Measurements from ENCODE around the gene ZBTB7C.

The ZBTB7C gene

GRCh38 chr18:48197819-48198218, 211.4 kb downstream of the ZBTB7C start:
- Histone ChIP-seq H3K9me3 (ENCODE audit: control insufficient read depth, insufficient read depth, low read depth, low read length) (no peaks in the 10 kb centered on the region), H3K36me3 (ENCODE audit: control insufficient read depth, insufficient read depth, low read length) (no peaks in the 10 kb centered on the region), H3K4me3 (ENCODE audit: low read depth, low read length) (no peak overlapping the region), H3K27ac (ENCODE audit: low read depth, low read length) (no peak overlapping the region), H3K4me1 (ENCODE audit: control insufficient read depth, insufficient read depth, low read length) (peaks cover 4% of the 10 kb centered on the region; the same call in 1 of the 2 replicates), H3K27me3 (ENCODE audit: control insufficient read depth, insufficient read depth, low read length) (no peaks in the 10 kb centered on the region), H3K9ac (ENCODE audit: low read length) (no peak overlapping the region)

GRCh38 chr18:48195787-48196186, 213.4 kb downstream of the ZBTB7C start:
- Histone ChIP-seq H3K27me3 (ENCODE audit: control insufficient read depth, insufficient read depth, low read length) (no peaks in the 10 kb centered on the region), H3K4me1 (ENCODE audit: control insufficient read depth, insufficient read depth, low read length) (no peaks in the 10 kb centered on the region; the same call in 1 of the 2 replicates), H3K27ac (ENCODE audit: low read depth, low read length) (no peak overlapping the region), H3K9ac (ENCODE audit: low read length) (no peak overlapping the region), H3K9me3 (ENCODE audit: control insufficient read depth, insufficient read depth, low read depth, low read length) (no peaks in the 10 kb centered on the region), H3K36me3 (ENCODE audit: control insufficient read depth, insufficient read depth, low read length) (no peaks in the 10 kb centered on the region), H3K4me3 (ENCODE audit: low read depth, low read length) (no peak overlapping the region)

GRCh38 chr18:48194591-48195181, 214.5 kb downstream of the ZBTB7C start:
- no peaks in the 10 kb centered on the region; the same call in 1 of the 2 replicates for H3K4me1 ChIP-seq (ENCODE audit: control insufficient read depth, insufficient read depth, low read length)
- no peak overlapping the region for H3K4me3 ChIP-seq (ENCODE audit: low read depth, low read length)
- H3K36me3 ChIP-seq (ENCODE audit: control insufficient read depth, insufficient read depth, low read length): no peaks in the 10 kb centered on the region
- H3K27ac ChIP-seq (ENCODE audit: low read depth, low read length): no peak overlapping the region
- H3K9me3 ChIP-seq (ENCODE audit: control insufficient read depth, insufficient read depth, low read depth, low read length): no peaks in the 10 kb centered on the region
- no peak overlapping the region for H3K9ac ChIP-seq (ENCODE audit: low read length)
- H3K27me3 ChIP-seq (ENCODE audit: control insufficient read depth, insufficient read depth, low read length): no peaks in the 10 kb centered on the region

DNA sequence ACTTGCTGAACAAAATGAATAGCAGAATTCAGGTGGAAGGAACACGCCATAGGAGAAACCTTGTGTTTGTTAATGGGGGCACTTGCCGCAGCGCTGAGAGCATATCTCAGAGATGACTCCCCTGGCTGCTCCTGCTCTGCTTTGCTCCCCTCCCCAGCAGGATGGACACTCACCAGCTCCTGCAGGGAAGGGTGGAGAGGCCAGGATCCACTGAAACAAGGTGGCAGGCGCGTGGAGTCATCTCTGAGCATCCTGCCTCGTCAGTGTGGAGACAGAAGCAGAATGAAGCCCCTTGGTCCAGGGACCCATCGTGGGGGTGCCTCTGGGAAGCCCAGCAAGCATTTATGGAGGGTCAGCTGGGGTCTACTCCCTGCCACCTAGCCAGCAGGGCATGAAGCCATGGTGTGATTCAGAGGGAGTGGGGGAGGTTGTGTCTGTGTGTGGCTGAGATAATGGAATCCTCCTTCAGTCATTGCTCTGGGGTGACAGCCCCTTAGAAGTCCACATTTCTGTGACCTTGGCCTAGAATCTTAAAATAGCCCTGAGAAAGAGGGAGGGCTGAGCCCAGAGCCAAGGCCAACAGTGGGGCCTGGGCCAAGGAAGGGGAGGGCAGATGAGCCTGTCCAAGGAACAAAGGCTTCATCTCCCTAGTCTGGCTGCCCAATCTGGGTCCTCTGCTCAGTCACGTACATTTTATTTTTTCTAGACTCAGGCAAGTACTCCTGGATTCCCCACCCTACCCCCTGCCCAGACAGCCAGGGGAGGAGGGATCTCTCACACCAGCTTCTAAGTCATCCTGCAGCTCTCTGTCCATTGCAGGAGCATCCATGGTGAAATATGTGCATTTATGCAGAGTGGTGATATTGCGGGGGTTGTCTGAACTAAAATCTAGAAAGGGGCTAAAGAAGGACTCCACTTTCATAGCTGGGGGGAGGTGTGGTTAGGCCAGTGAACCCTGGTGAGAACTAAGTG, 215.4 kb downstream of the ZBTB7C start:
- Histone ChIP-seq H3K9ac (ENCODE audit: low read length) (no peak overlapping the region), H3K4me1 (ENCODE audit: control insufficient read depth, insufficient read depth, low read length) (no peaks in the 10 kb centered on the region; the same call in 1 of the 2 replicates), H3K36me3 (ENCODE audit: control insufficient read depth, insufficient read depth, low read length) (no peaks in the 10 kb centered on the region), H3K9me3 (ENCODE audit: control insufficient read depth, insufficient read depth, low read depth, low read length) (no peaks in the 10 kb centered on the region), H3K27ac (ENCODE audit: low read depth, low read length) (no peak overlapping the region), H3K27me3 (ENCODE audit: control insufficient read depth, insufficient read depth, low read length) (no peaks in the 10 kb centered on the region), H3K4me3 (ENCODE audit: low read depth, low read length) (no peak overlapping the region)

GRCh38 chr18:48192542-48192941, 216.6 kb downstream of the ZBTB7C start:
- no peaks in the 10 kb centered on the region for H3K9me3 ChIP-seq (ENCODE audit: control insufficient read depth, insufficient read depth, low read depth, low read length)
- H3K27me3 ChIP-seq (ENCODE audit: control insufficient read depth, insufficient read depth, low read length): no peaks in the 10 kb centered on the region
- no peaks in the 10 kb centered on the region for H3K36me3 ChIP-seq (ENCODE audit: control insufficient read depth, insufficient read depth, low read length)
- H3K4me3 ChIP-seq (ENCODE audit: low read depth, low read length): no peak overlapping the region
- no peak overlapping the region for H3K27ac ChIP-seq (ENCODE audit: low read depth, low read length)
- H3K9ac ChIP-seq (ENCODE audit: low read length): no peak overlapping the region
- no peaks in the 10 kb centered on the region; the same call in 1 of the 2 replicates for H3K4me1 ChIP-seq (ENCODE audit: control insufficient read depth, insufficient read depth, low read length)

DNA sequence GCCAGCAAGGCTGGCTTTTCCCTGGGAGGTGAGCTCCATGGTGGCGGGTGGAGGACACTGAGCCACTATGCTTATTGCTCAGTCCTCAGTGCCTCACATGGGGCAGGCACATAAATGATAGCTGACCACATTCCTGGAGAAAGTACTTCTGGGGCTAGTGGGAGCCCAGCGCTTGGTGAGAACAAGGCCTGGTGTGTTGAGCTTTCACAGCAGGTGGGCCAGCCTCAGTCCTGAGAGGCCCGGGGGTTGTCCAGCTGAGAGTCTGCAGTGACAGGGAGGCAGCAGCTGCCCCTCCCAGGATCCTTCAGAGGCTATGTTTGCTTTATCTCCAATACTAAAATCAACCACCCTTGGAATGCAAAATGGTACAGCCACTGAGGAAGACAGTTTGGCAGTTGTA, 217.7 kb downstream of the ZBTB7C start:
- H3K36me3 ChIP-seq (ENCODE audit: control insufficient read depth, insufficient read depth, low read length): no peaks in the 10 kb centered on the region
- H3K9me3 ChIP-seq (ENCODE audit: control insufficient read depth, insufficient read depth, low read depth, low read length): no peaks in the 10 kb centered on the region
- H3K27me3 ChIP-seq (ENCODE audit: control insufficient read depth, insufficient read depth, low read length): no peaks in the 10 kb centered on the region
- H3K4me1 ChIP-seq (ENCODE audit: control insufficient read depth, insufficient read depth, low read length): no peaks in the 10 kb centered on the region; the same call in 1 of the 2 replicates
- H3K27ac ChIP-seq (ENCODE audit: low read depth, low read length): no peak overlapping the region
- no peak overlapping the region for H3K9ac ChIP-seq (ENCODE audit: low read length)
- no peak overlapping the region for H3K4me3 ChIP-seq (ENCODE audit: low read depth, low read length)

- H3K27me3 ChIP-seq (ENCODE audit: control insufficient read depth, insufficient read depth, low read length): no peaks in the 10 kb centered on the region
- no peak overlapping the region for H3K4me3 ChIP-seq (ENCODE audit: low read depth, low read length)
- no peak overlapping the region for H3K9ac ChIP-seq (ENCODE audit: low read length)
- H3K27ac ChIP-seq (ENCODE audit: low read depth, low read length): no peak overlapping the region
- H3K9me3 ChIP-seq (ENCODE audit: control insufficient read depth, insufficient read depth, low read depth, low read length): no peaks in the 10 kb centered on the region
- H3K4me1 ChIP-seq (ENCODE audit: control insufficient read depth, insufficient read depth, low read length): no peaks in the 10 kb centered on the region; the same call in 1 of the 2 replicates
- H3K36me3 ChIP-seq (ENCODE audit: control insufficient read depth, insufficient read depth, low read length): no peaks in the 10 kb centered on the region
These were observed 218.2 kb downstream of the ZBTB7C start for GRCh38 chr18:48190994-48191393.

GRCh38 chr18:48188609-48189008, 220.6 kb downstream of the ZBTB7C start:
- no peak overlapping the region for H3K27ac ChIP-seq (ENCODE audit: low read depth, low read length)
- no peaks in the 10 kb centered on the region; the same call in 1 of the 2 replicates for H3K4me1 ChIP-seq (ENCODE audit: control insufficient read depth, insufficient read depth, low read length)
- no peaks in the 10 kb centered on the region for H3K27me3 ChIP-seq (ENCODE audit: control insufficient read depth, insufficient read depth, low read length)
- no peaks in the 10 kb centered on the region for H3K36me3 ChIP-seq (ENCODE audit: control insufficient read depth, insufficient read depth, low read length)
- no peaks in the 10 kb centered on the region for H3K9me3 ChIP-seq (ENCODE audit: control insufficient read depth, insufficient read depth, low read depth, low read length)
- no peak overlapping the region for H3K9ac ChIP-seq (ENCODE audit: low read length)
- no peak overlapping the region for H3K4me3 ChIP-seq (ENCODE audit: low read depth, low read length)

DNA sequence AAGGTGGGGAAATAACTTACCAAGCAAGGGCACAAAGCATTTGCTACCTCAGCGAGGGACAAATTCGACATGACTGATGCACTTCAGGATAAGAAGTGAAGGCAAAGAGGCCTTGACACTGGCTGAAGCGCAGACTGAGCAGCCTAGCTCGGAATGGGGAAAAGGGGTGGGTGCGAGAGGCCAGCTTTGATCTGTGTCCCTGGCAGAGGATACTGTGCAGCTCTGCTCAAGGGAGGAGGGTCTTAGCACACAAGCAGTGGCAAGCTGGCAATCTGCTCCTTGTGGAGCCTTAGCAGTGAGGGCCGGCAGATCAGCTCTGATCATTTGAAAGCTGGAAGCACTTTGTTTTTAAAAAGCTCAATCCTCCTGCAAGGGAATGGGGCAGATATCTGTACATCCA, 222.3 kb downstream of the ZBTB7C start:
- Histone ChIP-seq H3K4me3 (ENCODE audit: low read depth, low read length) (no peak overlapping the region), H3K36me3 (ENCODE audit: control insufficient read depth, insufficient read depth, low read length) (no peaks in the 10 kb centered on the region), H3K9ac (ENCODE audit: low read length) (no peak overlapping the region), H3K27ac (ENCODE audit: low read depth, low read length) (no peak overlapping the region), H3K27me3 (ENCODE audit: control insufficient read depth, insufficient read depth, low read length) (no peaks in the 10 kb centered on the region), H3K9me3 (ENCODE audit: control insufficient read depth, insufficient read depth, low read depth, low read length) (no peaks in the 10 kb centered on the region), H3K4me1 (ENCODE audit: control insufficient read depth, insufficient read depth, low read length) (no peaks in the 10 kb centered on the region; the same call in 1 of the 2 replicates)

GRCh38 chr18:48186131-48186766, 222.9 kb downstream of the ZBTB7C start:
- Histone ChIP-seq H3K27me3 (ENCODE audit: control insufficient read depth, insufficient read depth, low read length) (no peaks in the 10 kb centered on the region), H3K9ac (ENCODE audit: low read length) (no peak overlapping the region), H3K36me3 (ENCODE audit: control insufficient read depth, insufficient read depth, low read length) (no peaks in the 10 kb centered on the region), H3K27ac (ENCODE audit: low read depth, low read length) (no peak overlapping the region), H3K4me3 (ENCODE audit: low read depth, low read length) (no peak overlapping the region), H3K9me3 (ENCODE audit: control insufficient read depth, insufficient read depth, low read depth, low read length) (no peaks in the 10 kb centered on the region), H3K4me1 (ENCODE audit: control insufficient read depth, insufficient read depth, low read length) (peaks cover 3% of the 10 kb centered on the region)

DNA sequence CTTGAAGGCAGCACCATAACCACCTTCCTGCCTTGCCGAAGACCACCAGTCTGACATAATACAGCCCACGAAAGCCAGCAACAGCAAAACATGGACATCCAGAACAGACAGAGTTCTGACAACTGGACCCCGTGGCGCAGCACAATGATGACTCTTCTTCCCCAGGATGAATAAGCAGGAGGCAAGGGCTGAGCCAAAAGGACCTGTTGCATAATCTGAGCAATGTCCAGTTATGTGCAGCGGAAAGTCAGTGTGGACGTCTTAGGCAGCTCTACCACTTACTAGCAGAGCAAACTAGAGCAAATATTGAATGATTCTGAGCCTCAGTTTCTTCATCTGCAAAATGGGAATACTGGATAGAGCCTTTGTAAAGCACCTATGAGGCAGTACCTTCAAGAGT, 225.1 kb downstream of the ZBTB7C start:
- Histone ChIP-seq H3K9ac (ENCODE audit: low read length) (no peak overlapping the region), H3K4me1 (ENCODE audit: control insufficient read depth, insufficient read depth, low read length) (peaks cover 9% of the 10 kb centered on the region), H3K9me3 (ENCODE audit: control insufficient read depth, insufficient read depth, low read depth, low read length) (no peaks in the 10 kb centered on the region), H3K4me3 (ENCODE audit: low read depth, low read length) (no peak overlapping the region), H3K27ac (ENCODE audit: low read depth, low read length) (no peak overlapping the region), H3K36me3 (ENCODE audit: control insufficient read depth, insufficient read depth, low read length) (no peaks in the 10 kb centered on the region), H3K27me3 (ENCODE audit: control insufficient read depth, insufficient read depth, low read length) (peaks cover 5% of the 10 kb centered on the region)
